H9 (cell line): ENCODE measurements around the gene TSHZ1. TPM values are rescaled to one million over a fixed set of nuclear protein-coding genes. Genes with fewer than 3 reads are reported as not detected.

ENCODE experiments used
- DNase-seq: peaks from one replicate; pipeline ENCODE4 v3.0.0-alpha.2; 2017
- H2AFZ ChIP-seq: one replicate; pipeline ENCODE4 v1.6.1; 2013; ENCODE audit warnings: mild to moderate bottlenecking, low read length, control low read depth, moderate library complexity
- H2AK5ac ChIP-seq: 2 replicates; pipeline ENCODE4 v1.6.1; 2013; ENCODE audit warnings: low read length, control low read depth, mixed read lengths; ENCODE audit not compliant: insufficient read length
- H2BK120ac ChIP-seq: one replicate; pipeline ENCODE4 v1.6.1; 2013; ENCODE audit warnings: low read depth, mild to moderate bottlenecking, low read length, control low read depth, inconsistent platforms; ENCODE audit not compliant: poor library complexity, severe bottlenecking
- H2BK12ac ChIP-seq: 2 replicates; pipeline ENCODE4 v1.6.1; 2013; ENCODE audit warnings: low read length, control low read depth, mixed read lengths, low read depth; ENCODE audit not compliant: insufficient read length
- H2BK15ac ChIP-seq: 2 replicates; pipeline ENCODE4 v1.6.1; 2013; ENCODE audit warnings: low read depth, low read length, control low read depth
- H2BK20ac ChIP-seq: one replicate; pipeline ENCODE4 v1.6.1; 2013; ENCODE audit warnings: low read depth, mild to moderate bottlenecking, low read length, control low read depth, inconsistent platforms; ENCODE audit not compliant: poor library complexity, severe bottlenecking
- H2BK5ac ChIP-seq: 2 replicates; pipeline ENCODE4 v1.6.1; 2013; ENCODE audit warnings: low read length, control low read depth, mixed read lengths; ENCODE audit not compliant: insufficient read length
- H3K14ac ChIP-seq: 2 replicates; pipeline ENCODE4 v1.6.1; 2013; ENCODE audit warnings: low read length, control low read depth; ENCODE audit not compliant: insufficient read depth
- H3K18ac ChIP-seq: 2 replicates; pipeline ENCODE4 v1.6.1; 2013; ENCODE audit warnings: low read depth, mild to moderate bottlenecking, mixed read lengths, low read length, control low read depth; ENCODE audit not compliant: insufficient read length
- H3K23ac ChIP-seq: 2 replicates; pipeline ENCODE4 v1.6.1; 2013; ENCODE audit warnings: low read length, control low read depth, mixed read lengths, low read depth; ENCODE audit not compliant: insufficient read length
- H3K23me2 ChIP-seq: 2 replicates; pipeline ENCODE4 v1.6.1; 2013; ENCODE audit warnings: low read depth, mild to moderate bottlenecking, mixed read lengths, low read length, control low read depth; ENCODE audit not compliant: insufficient read length, poor library complexity, severe bottlenecking
- H3K27ac ChIP-seq: 2 replicates; pipeline ENCODE4 v1.5.1; 2013; ENCODE audit warnings: low read length, control low read depth, mixed read lengths, low read depth; ENCODE audit not compliant: insufficient read length
- H3K27me3 ChIP-seq: 2 replicates; pipeline ENCODE4 v1.6.1; 2013; ENCODE audit warnings: low read length, control low read depth, inconsistent platforms; ENCODE audit not compliant: insufficient read depth
- H3K4ac ChIP-seq: 2 replicates; pipeline ENCODE4 v1.6.1; 2013; ENCODE audit warnings: low read depth, mild to moderate bottlenecking, control low read depth, inconsistent platforms, low read length, moderate library complexity
- H3K4me1 ChIP-seq: 2 replicates; pipeline ENCODE4 v1.6.1; 2013; ENCODE audit warnings: low read length, control low read depth, inconsistent platforms; ENCODE audit not compliant: insufficient read depth
- H3K4me2 ChIP-seq: 2 replicates; pipeline ENCODE4 v1.6.1; 2013; ENCODE audit warnings: low read length, control low read depth, mixed read lengths; ENCODE audit not compliant: insufficient read length, insufficient read depth
- H3K56ac ChIP-seq: 2 replicates; pipeline ENCODE4 v1.6.1; 2013; ENCODE audit warnings: low read depth, mild to moderate bottlenecking, mixed read lengths, low read length, control low read depth; ENCODE audit not compliant: insufficient read length
- H3K79me1 ChIP-seq: 2 replicates; pipeline ENCODE4 v1.6.1; 2013; ENCODE audit warnings: low read depth, mild to moderate bottlenecking, moderate library complexity, low read length, control low read depth, inconsistent platforms; ENCODE audit not compliant: insufficient read depth, poor library complexity, severe bottlenecking
- H3K79me2 ChIP-seq: 2 replicates; pipeline ENCODE4 v1.6.1; 2013; ENCODE audit warnings: low read length, control low read depth, inconsistent platforms; ENCODE audit not compliant: insufficient read depth
- H3K9ac ChIP-seq: 2 replicates; pipeline ENCODE4 v1.6.1; 2013; ENCODE audit warnings: low read length, control low read depth, mixed read lengths; ENCODE audit not compliant: insufficient read length; ENCODE audit errors: extremely low read depth
- H3K9me3 ChIP-seq: one replicate; pipeline ENCODE4 v1.6.1; 2013; ENCODE audit warnings: low read depth, low read length, inconsistent platforms; ENCODE audit not compliant: control insufficient read depth
- H3T11ph ChIP-seq: one replicate; pipeline ENCODE4 v1.6.1; 2013; ENCODE audit warnings: mild to moderate bottlenecking, low read length, control low read depth, inconsistent platforms
- H4K20me1 ChIP-seq: one replicate; pipeline ENCODE4 v1.6.1; 2013; ENCODE audit not compliant: control insufficient read depth, insufficient read length, insufficient read depth
- H4K5ac ChIP-seq: 2 replicates; pipeline ENCODE4 v1.6.1; 2013; ENCODE audit warnings: low read depth, mild to moderate bottlenecking, mixed read lengths, low read length, control low read depth; ENCODE audit not compliant: insufficient read length
- H4K8ac ChIP-seq: replicated peaks from 2 replicates; pipeline ENCODE4 v1.6.1; 2013; ENCODE audit warnings: low read length, control low read depth, mixed read lengths, low read depth; ENCODE audit not compliant: insufficient read length
- H4K91ac ChIP-seq: 2 replicates; pipeline ENCODE4 v1.6.1; 2013; ENCODE audit warnings: low read depth, mild to moderate bottlenecking, moderate library complexity, mixed read lengths, low read length, control low read depth; ENCODE audit not compliant: insufficient read length
- H3K27ac Mint-ChIP-seq, 3 experiments: 2 replicates in 2 of 3; 3 replicates in 1 of 3; pipeline ENCODE4 v1.8.0; 2020 to 2021; ENCODE audit warnings: mixed read lengths in 3 of 3, mild to moderate bottlenecking in 1 of 3, moderate library complexity in 1 of 3
- H3K27me3 Mint-ChIP-seq: 2 replicates; pipeline ENCODE4 v1.8.0; 2021; ENCODE audit warnings: low read depth, mild to moderate bottlenecking, moderate library complexity, mixed read lengths
- H3K36me3 Mint-ChIP-seq, 3 experiments: 2 replicates in 2 of 3; 3 replicates in 1 of 3; pipeline ENCODE4 v1.8.0; 2020 to 2021; ENCODE audit warnings: low read depth in 3 of 3, mixed read lengths in 3 of 3; ENCODE audit not compliant: insufficient read depth in 1 of 3
- H3K4me1 Mint-ChIP-seq, 2 experiments: 2 replicates each; pipeline ENCODE4 v1.8.0; 2020; ENCODE audit warnings: mixed read lengths in 2 of 2
- H3K4me3 Mint-ChIP-seq, 2 experiments: 2 replicates in 1 of 2; 3 replicates in 1 of 2; pipeline ENCODE4 v1.8.0; 2020 to 2021; ENCODE audit warnings: mild to moderate bottlenecking in 2 of 2, mixed read lengths in 2 of 2, moderate library complexity in 1 of 2
- H3K9me3 Mint-ChIP-seq, 2 experiments: 2 replicates in 1 of 2; 3 replicates in 1 of 2; pipeline ENCODE4 v1.8.0; 2020; ENCODE audit warnings: mild to moderate bottlenecking in 2 of 2, mixed read lengths in 2 of 2, moderate library complexity in 1 of 2
- CTCF ChIP-seq: fragments of 200-600 bp; sonication (generic); conservative IDR thresholded peaks from 3 replicates; pipeline ENCODE4 v1.8.0; 2021; ENCODE audit warnings: antibody characterized with exemption, mild to moderate bottlenecking
- WGBS: extraction: QIAGEN DNeasy Blood & Tissue Kit; methylation state at CpG from one replicate; pipeline ENCODE4 v1.1.7; 2013; ENCODE audit warnings: missing lambda C conversion rate, low lambda C conversion rate, mixed read lengths; ENCODE audit not compliant: insufficient read length; ENCODE audit errors: extremely low coverage; 5-methylcytosine and 5-hydroxymethylcytosine counted together
- total RNA-seq: library from RNA; stranded (reverse); gene quantifications from 2 replicates; pipeline ENCODE4 v1.2.1, GENCODE V29; 2021

The TSHZ1 gene
- total RNA-seq, 1 experiment from 2014 or later = 0.15 TPM

DNA sequence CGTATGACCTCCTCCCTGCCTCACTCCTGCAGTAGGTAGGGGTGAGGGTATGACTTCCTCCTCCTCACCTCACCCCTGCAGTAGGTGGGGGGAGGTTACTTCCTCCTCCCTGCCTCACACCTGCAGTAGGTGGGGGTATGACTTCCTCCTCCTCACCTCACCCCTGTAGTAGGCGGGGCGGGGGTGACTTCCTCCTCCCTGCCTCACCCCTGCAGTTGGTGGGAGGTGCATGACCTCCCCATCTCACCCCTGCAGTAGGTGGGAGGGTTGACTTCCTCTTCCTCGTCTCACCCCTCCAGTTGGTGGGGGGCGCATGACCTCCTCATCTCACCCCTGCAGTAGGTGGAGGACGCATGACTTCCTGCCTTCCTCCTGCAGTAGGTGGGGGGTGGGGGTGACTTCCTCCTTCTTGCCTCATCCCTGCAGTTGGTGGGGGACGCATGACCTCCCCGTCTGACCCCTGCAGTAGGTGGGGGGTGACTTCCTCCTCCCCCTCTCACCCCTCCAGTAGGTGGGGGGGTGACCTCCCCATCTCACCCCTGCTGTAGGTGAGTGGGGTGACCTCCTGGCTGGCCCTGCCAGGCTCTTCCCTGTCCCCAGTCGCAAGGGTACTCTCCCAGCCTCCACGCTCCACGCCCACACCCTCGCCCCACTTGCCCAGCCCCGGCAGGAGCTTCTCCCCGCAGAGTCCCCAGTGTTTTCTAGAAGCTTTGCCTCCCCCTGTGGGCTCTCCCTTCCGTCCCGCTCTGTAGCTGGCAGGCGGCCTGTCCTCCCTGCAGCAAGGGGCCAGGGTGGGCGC, 39.3 kb downstream of the TSHZ1 start:
- Histone ChIP-seq H2BK20ac (no peak overlapping the region), H3T11ph (no peak overlapping the region), H4K91ac (no peak overlapping the region), H3K4me2 (no peak overlapping the region), H2BK12ac (no peak overlapping the region), H4K20me1 (no peaks in the 10 kb centered on the region), H4K5ac (no peak overlapping the region), H3K9ac (no peak overlapping the region), H3K79me2 (no peaks in the 10 kb centered on the region), H3K4ac (no peak overlapping the region), H3K4me1 (no peaks in the 10 kb centered on the region), H3K9me3 (no peaks in the 10 kb centered on the region), H3K23me2 (no peaks in the 10 kb centered on the region), H2BK120ac (no peak overlapping the region), H4K8ac (no peak overlapping the region), H2AFZ (no peak overlapping the region), H3K18ac (no peak overlapping the region), H3K14ac (no peak overlapping the region; the same call in 1 of the 2 replicates), H3K27ac (no peak overlapping the region), H3K23ac (no peak overlapping the region), H2BK5ac (no peak overlapping the region), H3K79me1 (no peaks in the 10 kb centered on the region), H2BK15ac (no peak overlapping the region), H2AK5ac (no peak overlapping the region), H3K56ac (no peak overlapping the region), H3K27me3 (no peaks in the 10 kb centered on the region)
- WGBS = no CpG with 5 or more reads among the region's 18 CpGs
- no peaks in the 10 kb centered on the region for H3K36me3 Mint-ChIP-seq
- no peak overlapping the region for H3K27ac Mint-ChIP-seq
- no peak overlapping the region for H3K4me3 Mint-ChIP-seq
- no peaks in the 10 kb centered on the region for H3K27me3 Mint-ChIP-seq
- H3K4me1 Mint-ChIP-seq = no peaks in the 10 kb centered on the region
- no peak for DNase-seq
- H3K9me3 Mint-ChIP-seq = no peaks in the 10 kb centered on the region; a peak in 1 of 5 replicates
- TF ChIP-seq CTCF = no peak
